HG03575 (cell line): ENCODE measurements around the gene AHI1.
"Not testable (repeated sequence)": the region's sequence is repeated elsewhere in the genome, so short reads cannot be mapped to it uniquely, and the experiment has no call there.

Experiments
- ATAC-seq: cut with Tn5 transposase; IDR thresholded peaks from one replicate; pipeline ENCODE4 v1.9.1; 2021; ENCODE audit not compliant: unreplicated experiment, insufficient number of reproducible peaks, low FRiP score; ENCODE audit errors: extremely low read depth

The AHI1 gene

DNA sequence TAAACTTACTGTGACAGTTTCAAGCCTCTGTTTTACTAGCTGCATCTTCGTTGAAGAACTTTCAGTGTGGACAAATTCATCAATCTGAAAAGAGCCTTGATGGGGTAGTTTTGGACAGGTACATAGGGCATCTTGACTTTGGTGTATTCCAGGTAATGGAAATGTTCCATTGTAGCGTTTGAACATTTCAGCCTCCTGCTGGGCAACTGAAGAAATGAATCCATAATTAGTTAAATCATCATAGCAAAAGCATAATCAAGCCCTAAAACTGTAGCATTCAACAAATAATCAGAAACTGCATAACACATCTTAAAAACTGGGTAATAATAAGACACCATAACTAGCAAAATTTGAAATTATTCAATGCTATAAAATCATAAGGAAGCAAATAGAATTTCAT lies 86.2 kb downstream of the AHI1 start:
- ATAC-seq: no peak

DNA sequence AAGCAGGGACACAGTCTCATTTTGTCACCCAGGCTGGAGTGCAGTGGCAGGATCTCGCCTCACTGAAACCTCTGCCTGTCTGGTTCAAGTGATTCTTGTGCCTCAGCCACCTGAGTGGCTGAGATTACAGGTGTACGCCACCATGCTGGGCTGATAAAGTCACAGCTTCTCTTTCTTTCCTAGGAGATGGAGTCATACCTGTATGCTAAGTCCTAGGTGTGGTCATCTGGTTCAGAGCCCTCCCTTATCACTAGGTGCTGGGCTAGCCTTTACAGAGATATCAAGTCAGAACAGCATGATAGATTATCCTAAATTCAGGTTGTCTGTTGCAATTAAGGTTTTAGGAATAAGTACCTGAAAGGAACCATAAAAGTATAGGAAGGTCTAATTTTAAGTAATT lies 86.7 kb downstream of the AHI1 start:
- ATAC-seq: no peak

DNA sequence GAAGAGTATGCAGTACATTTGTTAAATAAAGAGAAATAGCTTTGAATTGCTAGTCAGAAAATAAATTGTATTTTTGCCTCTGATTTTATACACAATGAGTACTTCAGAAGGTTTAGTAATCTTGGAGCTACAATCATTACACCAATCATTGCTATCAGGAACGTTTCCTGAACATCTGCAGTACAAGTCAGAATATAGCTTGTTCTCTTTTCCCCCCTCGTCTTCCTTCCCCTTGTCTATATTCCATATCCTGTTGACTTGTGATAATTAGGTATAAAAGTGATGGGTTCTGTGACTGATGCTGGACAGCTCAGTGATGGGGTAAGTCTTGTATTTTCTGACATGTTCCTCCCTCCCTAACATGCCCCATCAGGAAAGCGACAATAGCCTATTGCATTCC lies 94.0 kb downstream of the AHI1 start:
- no peak for ATAC-seq

DNA sequence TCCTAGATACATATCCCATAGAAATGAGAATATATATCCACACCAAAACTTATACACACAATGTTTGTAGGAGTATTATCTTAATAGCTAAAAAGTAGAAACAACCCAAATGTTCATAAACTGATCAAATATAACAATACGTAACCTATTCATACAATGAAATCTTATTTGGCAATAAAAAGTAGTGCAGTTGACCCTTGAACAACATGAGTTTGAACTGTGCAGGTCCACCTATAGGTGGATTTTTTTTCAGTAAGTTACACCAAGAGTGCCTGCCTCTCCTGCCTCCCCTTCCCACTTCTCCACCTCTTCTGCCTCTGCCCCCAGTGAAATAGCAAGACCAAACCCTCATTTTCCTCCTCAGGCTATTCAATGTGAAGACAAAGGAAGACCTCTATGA lies 95.2 kb downstream of the AHI1 start:
- ATAC-seq: no peak

DNA sequence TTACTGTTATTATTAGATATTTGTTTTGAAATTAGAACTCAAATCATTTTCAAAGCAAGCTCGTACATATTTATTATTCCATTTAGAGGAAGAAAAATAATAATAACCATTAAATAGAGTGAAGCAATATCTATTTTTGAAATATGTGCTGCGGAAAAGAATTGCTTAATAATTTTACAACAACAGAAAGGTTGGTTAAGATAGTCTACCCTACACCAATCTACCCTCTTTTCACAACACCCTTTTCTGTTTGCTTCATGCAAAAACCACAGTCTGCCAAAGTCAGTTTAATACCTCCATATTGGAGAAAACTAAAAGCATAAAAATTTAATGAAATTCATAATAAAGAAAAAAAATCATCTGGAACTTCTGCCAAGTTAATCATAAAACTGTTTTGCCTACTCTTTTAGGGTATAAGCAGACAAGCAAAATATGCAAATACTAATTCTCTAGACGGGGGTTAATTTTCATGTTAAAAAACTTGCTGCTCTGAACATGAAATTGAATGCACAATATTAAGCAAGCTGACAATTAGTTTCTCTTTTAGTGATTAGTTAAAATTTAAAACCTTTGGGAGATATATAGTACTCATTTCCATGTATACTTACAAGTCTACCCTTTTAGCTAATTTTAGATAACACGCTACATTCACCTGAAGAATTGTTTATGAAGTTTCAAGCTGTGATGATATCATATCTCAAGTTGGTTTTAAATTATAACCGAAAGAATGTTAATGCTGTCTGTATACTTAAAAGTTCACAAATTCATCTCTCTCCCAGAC lies 100.2 kb downstream of the AHI1 start:
- no peak for ATAC-seq

DNA sequence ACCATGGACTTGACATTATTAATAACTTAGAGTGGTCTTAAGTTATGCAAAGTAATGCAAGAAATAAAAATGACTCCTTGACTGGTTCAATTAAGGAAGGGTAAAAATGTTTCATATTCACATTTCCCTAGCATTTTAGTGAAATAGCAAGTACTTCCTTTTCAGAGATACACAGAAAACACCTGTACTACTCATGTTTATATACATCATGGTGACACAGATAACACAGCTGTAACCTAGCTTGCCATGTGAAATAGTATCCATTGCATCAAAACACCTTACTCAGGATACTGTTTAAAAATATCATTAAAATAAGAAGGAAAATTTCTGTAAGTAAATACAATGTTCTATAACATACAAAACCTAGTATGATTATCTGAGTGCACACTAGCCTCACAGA lies 102.4 kb downstream of the AHI1 start:
- ATAC-seq: no peak

DNA sequence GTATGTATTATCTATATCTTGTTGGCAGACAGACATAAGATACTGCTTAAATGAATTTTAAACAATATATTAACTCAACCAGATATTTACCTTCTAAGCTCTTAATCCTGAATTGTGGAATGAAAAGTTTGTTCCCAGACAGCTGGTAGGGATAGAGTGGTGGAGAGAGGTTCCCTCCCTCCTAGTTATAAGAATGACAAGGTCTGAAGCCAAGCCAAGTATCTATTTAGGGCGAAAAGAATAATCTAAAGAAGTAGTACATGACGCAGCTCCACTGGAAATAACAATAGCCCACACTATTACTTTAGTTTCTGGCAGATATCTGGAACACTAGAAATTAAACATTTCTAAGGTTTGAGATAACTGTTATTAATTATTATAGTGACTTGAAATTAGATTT lies 104.3 kb downstream of the AHI1 start:
- no peak for ATAC-seq

DNA sequence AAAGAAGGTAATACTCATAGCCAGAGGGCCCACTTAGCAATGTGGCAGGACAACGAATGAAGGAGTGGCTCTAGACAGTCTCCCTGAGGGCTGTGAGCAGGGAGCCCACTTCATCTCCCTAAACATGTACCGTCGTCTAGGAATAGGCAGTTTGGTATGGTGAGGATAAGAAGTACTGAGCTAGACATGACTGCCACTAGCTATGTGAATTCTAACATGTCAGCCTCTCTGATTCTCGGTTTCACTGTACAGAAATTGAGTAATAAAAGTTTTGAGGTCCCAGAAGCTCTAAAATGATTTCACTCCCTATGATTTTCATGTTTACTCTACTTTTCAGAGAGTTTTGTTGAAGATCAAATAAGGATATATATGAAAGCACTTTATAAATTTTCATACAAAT lies 107.1 kb downstream of the AHI1 start:
- ATAC-seq: no peak

DNA sequence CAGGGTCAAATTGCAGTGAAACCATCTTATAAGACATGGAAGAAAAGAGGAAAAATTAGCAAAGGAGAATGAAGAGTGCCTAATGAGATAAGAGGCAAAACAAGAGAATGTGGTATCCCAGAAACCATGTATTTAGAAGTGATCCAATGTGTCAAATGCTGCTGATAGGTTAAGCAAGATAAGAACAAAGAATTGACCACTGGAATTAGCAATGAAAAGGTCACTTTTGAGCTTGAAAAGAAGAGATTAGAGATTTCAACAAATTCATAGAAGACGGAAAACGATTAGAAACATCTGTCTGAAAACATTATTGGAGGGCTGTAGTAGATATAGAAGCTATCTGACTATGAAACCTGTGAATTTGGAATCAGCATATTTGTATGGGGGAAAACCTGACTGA lies 112.2 kb downstream of the AHI1 start:
- no peak for ATAC-seq

DNA sequence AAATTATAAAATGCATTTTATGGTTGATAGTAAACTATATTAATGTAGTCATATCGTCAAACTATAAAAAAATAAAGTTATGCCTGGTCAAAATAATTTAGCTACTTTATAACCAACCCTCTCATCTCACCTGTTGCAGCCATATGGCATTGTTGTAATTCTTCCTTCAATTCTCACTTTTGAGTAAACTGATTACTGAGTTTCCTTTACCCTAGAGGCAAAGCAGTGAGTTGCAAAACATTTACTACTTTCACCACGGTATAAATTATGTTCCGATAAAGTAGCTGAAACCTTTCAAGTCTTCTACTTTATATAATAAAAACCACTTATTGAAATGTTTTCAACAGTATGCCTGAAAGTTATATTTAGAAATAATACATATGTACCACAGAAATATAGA lies 113.8 kb downstream of the AHI1 start:
- ATAC-seq: no peak

DNA sequence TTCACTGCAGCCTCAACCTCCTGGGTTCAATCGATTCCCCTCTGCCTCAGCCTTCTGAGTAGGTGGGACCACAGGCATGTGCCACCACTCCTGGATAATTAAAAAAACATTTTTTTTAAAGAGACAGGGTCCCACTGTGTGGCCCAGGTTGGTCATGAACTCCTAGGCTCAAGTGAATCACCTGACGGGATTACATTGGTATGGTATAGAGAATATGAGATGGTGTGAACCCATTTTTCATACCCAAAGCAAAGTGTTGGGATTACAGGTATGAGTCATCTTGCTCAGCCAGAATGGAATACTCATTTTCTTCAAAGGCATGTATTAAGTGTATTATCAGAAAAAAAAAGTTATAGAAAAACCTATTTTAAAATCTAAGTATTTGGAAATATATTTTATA lies 114.2 kb downstream of the AHI1 start:
- ATAC-seq: no peak

DNA sequence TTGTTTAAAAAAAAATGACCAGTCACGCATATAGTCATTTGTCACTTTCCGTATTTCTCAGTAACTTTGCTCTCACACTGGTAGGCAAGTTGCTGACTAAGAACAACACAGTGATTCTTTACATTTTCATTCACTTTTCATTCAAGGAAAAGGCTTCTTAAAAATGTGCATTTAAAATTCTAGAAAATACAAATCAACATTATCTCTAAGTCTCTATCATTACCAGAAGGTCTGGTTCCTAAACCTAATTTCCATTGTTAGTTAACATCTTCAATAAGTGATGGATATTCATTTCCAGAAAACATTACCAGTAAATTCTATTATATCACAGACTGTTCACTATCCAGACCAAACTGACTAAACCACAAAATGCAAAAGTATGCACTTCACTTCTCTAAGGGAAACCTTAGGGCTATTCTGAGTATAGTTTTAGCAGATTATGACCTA lies 115.3 kb downstream of the AHI1 start:
- ATAC-seq: peak; percentile 56

DNA sequence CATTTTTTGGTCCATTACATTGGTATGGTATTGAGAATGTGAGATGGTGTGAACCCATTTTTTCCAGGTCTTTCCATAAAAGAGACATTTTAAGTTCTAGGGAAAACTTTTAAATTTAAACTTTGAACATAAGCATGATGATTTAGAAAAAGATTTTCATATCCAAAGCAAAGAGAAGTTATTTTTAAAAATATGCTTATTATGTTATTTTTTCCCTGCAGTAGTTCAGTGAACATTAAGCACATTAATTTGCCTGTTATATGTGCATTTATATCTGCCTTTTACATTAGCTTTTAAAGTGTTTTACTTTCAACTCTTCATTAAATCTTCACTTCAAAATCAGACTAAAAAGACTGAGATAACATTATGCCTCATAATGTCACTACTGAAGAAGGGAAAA lies 116.7 kb downstream of the AHI1 start:
- no peak for ATAC-seq

DNA sequence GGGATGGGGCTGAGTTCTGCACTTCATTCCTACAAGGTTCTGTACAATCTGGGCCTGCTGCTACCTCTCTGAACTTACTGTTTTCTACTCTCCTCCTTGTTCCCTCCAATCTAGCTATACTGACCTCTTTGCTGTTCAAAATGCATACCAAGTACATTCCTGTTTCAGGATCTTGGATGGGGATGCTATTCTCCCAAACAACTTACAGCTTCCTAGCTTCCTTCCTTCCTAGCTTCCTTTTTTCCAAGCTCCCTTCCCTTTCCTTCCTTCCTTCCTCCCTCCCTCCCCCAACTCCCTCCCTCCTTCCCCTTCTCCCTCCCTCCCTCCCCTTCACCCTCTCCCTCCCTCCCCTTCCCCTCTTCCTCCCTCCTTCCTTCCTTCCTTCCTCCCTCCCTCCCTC lies 117.9 kb downstream of the AHI1 start:
- ATAC-seq: no peak

DNA sequence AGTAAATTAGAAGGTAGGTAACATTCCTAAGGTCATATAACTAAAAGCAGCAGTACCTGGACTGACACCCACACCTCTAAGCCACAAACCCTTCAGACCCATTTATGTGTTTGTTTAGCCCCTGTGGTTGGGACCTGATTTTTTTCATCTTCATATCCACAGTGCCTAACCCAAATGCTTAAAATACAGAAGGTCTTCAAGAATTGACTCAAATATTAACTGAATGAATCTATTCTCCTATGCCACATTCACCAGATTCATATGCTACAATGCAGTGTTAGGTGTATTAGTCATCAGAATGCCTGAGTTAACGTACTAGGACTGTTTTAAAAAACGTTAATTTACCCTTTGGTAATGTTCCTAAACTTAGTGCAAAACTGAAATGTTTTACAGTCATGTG lies 124.8 kb downstream of the AHI1 start:
- no peak for ATAC-seq

DNA sequence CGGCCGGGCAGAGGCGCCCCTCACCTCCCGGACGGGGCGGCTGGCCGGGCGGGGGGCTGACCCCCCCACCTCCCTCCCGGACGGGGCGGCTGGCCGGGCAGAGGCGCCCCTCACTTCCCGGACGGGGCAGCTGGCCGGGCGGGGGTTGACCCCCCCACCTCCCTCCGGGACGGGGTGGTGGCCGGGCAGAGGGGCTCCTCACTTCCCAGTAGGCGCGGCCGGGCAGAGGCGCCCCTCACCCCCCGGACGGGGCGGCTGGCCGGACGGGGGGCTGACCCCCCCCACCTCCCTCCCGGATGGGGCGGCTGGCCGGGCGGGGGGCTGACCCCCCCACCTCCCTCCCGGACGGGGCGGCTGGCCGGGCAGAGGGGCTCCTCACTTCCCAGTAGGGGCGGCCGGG lies 133.9 kb downstream of the AHI1 start:
- ATAC-seq: not testable (repeated sequence)

DNA sequence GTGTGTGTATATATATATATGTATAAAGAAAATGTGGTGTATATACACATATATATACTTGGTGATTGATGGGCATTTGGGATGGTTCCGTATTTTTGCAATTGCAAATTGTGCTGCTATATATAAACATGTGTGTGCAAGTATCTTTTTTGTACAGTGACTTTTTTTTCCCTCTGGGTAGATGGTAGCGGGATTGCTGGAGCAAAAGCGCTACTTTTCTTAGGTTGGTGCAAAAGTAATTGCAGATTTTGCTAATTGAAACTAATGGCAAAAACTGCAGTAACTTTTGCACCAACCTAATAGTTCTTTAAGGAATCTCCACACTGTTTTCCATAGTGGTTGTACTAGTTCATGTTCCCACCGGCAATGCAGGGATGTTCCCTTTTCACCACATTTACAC lies 135.4 kb downstream of the AHI1 start:
- ATAC-seq: no peak

DNA sequence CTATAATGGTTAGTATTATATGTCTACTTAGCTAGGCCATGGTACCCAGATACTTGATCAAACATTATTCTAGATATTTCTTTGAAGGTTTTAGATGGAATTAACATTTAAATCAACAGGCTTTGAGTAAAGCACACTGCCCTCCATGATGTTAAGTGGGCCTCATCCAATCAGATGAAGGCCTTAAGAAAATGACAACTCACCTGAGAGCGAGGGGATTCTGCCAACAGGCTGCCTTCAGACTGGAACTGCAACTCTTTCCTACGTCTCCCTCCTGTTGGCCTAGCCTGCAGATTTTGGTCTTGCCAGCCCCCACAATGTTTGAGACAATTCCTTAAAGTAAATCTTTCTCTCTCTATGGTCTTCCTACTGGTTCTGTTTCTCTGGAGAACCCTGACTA lies 137.3 kb downstream of the AHI1 start:
- no peak for ATAC-seq

DNA sequence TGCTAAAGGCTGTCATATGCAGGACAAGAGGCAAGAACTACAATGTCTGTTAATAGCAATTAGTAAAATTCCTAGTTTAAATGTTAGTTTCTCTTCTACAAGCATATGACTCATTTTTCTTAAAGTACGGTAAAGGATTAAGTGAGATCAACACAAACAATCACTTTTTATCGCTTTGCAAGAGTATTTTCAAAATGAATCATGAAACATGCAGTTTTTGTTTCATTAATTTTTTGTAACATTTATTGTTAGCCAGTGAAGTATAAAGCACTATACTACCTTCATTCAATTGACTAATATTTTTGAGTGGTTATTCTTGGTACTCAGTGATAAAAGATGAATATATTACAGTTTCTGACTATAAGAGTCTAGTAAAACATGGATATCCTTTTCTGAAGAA lies 138.6 kb downstream of the AHI1 start:
- ATAC-seq: no peak

DNA sequence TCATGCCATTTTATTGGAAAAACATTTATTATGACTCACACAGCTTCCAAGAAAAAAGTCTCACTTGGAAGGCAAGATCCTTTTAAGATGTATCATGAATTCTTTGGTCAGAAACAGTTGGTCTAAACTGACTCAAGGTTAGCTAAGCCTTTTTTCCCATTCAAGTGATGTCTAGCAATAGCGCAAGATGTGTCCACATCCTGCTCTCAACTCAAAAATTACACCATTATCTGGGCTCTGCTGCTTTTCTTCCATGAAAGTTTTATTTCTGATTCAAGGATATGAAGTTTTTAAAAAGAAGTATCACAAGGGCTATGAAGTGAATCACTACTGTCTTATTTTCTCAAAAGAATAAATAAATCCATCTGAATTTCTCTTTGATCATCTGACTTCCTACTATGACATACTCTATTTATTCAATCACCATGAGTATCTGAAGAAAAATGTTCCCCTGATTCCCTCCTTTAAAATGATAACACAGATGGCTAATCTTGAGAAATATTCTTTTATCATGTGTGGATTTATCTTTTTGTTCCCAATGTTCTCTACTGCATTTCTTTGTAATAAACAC lies 139.2 kb downstream of the AHI1 start:
- no peak for ATAC-seq

DNA sequence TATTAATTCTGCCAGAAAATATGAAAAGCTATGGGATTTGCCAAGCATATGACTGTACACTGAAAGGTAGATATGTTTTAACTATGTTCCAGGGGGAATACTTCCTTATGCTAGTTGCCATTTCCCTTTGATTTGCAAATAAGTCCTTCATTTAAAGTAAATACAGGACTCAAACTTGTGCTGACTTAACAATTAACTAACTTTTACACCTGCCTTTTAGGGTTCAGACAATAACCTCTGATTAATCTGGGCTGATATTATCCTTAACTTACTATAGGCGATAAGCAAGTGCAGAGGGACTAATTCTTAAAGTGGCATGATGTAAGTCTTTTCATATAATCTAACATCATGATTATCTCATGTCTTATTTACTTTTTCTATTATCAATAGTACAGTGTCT lies 143.1 kb downstream of the AHI1 start:
- no peak for ATAC-seq
